HG03139 (cell line): ENCODE results near the gene SUV39H1.
"Not testable (repeated sequence)": the region's sequence is repeated elsewhere in the genome, so short reads cannot be mapped to it uniquely, and the experiment has no call there.

Experiments
- ATAC-seq: cut with Tn5 transposase; IDR thresholded peaks from one replicate; pipeline ENCODE4 v1.9.1; 2021; ENCODE audit not compliant: unreplicated experiment

The SUV39H1 gene

GRCh38 chrX:48684134-48684533, 12.4 kb upstream of the SUV39H1 start:
- ATAC-seq: no peak

- ATAC-seq: no peak
These were observed 11.1 kb upstream of the SUV39H1 start for GRCh38 chrX:48685416-48685815.

DNA sequence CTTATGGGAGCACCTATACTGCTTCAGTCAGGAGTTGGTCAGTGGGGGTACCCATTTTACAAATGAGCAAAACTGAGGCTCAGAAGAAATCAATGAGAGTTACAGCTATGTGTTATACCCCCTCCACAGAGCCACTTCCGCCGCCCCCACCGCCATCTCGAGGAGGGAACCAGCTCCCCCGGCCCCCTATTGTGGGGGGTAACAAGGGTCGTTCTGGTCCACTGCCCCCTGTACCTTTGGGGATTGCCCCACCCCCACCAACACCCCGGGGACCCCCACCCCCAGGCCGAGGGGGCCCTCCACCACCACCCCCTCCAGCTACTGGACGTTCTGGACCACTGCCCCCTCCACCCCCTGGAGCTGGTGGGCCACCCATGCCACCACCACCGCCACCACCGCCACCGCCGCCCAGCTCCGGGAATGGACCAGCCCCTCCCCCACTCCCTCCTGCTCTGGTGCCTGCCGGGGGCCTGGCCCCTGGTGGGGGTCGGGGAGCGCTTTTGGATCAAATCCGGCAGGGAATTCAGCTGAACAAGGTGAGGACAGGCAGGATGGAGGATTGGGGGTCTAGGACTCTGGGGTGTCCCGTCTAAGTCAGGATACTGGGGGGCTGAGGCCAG, 7.9 kb upstream of the SUV39H1 start:
- no peak for ATAC-seq

- no peak for ATAC-seq
These were observed 7.2 kb upstream of the SUV39H1 start for GRCh38 chrX:48689208-48689920.

GRCh38 chrX:48691746-48692145, 4.8 kb upstream of the SUV39H1 start:
- not testable (repeated sequence) for ATAC-seq

- ATAC-seq: no peak
These were observed 1.6 kb upstream of the SUV39H1 start for GRCh38 chrX:48694776-48695533.

DNA sequence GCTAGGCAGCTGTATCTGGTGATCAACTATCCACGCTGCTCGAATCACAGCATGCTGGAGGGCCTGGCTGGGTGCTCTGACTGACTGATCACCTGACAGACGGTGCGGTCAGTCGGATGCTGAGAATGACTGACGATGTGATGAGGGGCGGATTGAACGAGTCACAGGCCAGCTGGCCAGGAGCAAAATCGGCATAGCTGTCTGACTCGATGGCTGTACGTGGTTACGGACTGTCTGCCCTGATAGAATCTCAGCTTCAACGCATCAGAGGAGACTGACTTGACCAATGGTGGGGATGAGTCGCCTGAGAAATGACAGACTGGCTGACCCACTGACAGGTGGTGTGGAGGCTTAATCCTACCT, 1.0 kb upstream of the SUV39H1 start:
- no peak for ATAC-seq

DNA sequence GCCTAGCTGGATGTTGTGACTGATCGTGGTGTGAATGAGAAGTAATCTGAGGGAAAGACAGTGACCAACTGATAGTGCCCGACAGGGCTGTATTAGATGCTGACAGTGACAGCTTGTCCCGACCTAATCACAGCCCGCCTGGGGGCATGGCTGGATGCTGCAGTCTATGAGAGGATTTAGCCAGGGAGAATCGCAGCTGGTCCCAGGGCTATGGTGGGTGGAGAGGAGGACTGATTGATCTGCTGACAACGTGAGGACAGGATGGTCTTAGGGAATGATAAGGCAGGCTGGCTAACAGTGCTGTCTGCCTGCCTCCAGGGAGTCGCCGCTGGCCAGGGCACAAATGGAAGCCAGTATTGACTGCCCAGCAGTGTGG, 621 bp upstream of the SUV39H1 start:
- ATAC-seq: no peak

- ATAC-seq: peak; percentile 7
These were observed 584 bp downstream of the SUV39H1 start for GRCh38 chrX:48696909-48697727.

- ATAC-seq: no peak
These were observed 1.8 kb downstream of the SUV39H1 start for GRCh38 chrX:48698306-48698705.

DNA sequence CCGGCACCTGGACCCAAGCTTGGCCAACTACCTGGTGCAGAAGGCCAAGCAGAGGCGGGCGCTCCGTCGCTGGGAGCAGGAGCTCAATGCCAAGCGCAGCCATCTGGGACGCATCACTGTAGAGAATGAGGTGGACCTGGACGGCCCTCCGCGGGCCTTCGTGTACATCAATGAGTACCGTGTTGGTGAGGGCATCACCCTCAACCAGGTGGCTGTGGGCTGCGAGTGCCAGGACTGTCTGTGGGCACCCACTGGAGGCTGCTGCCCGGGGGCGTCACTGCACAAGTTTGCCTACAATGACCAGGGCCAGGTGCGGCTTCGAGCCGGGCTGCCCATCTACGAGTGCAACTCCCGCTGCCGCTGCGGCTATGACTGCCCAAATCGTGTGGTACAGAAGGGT, 3.7 kb downstream of the SUV39H1 start:
- no peak for ATAC-seq

DNA sequence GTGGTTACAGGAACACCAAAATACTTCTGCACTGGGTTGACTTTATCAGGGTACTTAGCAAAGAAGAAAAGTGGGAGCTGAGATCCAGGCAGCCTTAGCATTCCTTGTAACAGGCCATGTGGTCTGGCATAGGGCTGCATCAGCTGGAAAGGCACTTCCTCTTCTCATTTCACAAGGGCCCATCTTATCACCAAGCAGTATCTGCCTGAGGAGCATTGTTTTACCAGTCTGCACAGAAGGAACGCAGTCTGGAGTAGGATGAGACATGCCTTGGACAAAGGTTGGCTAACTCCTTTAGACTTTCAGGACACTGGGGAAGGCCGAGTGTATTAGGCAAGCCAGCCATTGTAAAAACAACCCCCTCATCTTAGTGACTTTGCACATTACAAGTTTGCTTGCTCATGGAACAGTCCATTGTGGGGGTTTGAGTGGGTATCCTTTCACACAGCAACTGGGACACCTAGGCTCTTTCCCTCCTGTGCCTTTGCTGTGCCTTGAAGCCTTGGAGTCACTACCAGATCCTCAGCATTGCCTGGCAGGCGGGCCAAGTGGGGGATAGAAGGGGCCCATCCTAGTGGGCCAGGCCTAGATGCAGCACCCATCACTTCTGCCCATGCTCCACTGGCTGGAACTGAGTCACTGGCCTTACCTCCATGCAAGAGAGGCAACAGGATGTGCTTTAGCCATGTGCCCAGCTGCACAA, 4.6 kb downstream of the SUV39H1 start:
- no peak for ATAC-seq

GRCh38 chrX:48702032-48702431, 5.5 kb downstream of the SUV39H1 start:
- no peak for ATAC-seq

- ATAC-seq: no peak
These were observed 6.2 kb downstream of the SUV39H1 start for GRCh38 chrX:48702716-48703115.

- ATAC-seq: no peak
These were observed 6.7 kb downstream of the SUV39H1 start for GRCh38 chrX:48703228-48703627.

DNA sequence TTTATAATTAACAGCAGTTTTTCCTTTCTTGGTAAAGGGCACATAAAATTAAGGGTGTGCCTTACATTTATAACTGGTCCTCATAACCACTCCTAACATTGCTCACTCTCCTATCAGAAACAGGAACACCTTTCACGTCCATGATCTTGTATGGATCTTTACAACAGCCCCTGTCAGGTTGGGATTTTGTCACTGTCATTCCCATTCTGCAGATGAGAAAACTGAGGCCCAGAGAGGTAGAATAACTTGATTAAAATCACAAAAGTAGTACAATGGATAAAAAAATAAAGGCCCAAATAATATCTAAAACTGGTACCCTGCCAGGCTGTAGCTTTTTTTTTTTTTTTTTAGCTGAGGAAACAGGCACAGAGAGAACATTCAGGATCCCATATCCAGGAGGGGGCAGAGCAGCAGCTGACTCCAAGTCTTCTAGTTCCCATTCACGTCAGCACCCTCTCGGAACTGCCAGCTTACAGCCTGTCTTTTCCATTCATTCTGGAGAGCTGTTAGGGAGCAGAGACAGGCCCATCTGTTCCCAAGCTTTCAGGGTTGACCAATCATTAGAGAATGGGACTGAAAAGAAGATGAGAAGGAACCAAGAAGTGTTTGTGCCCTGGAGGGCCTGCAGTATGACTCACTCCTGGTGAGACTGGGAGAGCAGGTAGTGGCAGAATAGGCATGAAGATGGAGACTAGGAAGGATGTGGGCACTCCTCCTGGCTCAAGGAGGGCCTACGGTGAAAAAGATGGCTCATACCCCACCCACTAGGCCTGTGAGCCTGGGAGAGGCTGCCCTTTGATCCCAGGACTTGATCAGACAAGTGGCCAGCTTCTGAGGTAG, 7.3 kb downstream of the SUV39H1 start:
- no peak for ATAC-seq

GRCh38 chrX:48705871-48706270, 9.3 kb downstream of the SUV39H1 start:
- no peak for ATAC-seq

DNA sequence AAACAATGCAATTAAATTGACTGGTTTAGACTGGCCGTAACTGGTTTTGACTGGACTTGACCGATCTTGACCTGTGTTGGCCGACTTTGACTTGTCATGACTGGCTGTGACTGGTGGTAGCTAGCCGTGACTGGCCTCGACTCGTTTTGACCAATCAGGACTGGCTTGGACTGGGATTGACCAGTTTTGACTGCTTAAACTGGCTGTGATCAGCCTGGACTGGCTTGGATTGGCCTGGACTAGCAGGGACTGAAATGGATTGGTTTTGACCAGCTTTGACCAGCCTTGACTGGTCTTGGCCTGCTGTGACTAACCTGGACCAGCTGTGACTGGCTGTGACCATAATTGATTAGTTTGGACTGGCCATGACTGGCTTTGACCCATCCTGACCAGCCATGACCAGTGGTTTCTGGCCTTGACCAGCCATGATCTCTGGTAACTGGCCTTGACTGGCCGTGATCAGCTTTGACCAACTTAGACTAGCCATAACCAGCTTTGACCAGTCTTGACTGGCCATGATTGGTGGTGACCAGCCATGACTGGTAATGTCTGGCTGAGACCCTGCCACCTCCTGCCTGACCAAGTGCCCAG, 13.1 kb downstream of the SUV39H1 start:
- no peak for ATAC-seq

DNA sequence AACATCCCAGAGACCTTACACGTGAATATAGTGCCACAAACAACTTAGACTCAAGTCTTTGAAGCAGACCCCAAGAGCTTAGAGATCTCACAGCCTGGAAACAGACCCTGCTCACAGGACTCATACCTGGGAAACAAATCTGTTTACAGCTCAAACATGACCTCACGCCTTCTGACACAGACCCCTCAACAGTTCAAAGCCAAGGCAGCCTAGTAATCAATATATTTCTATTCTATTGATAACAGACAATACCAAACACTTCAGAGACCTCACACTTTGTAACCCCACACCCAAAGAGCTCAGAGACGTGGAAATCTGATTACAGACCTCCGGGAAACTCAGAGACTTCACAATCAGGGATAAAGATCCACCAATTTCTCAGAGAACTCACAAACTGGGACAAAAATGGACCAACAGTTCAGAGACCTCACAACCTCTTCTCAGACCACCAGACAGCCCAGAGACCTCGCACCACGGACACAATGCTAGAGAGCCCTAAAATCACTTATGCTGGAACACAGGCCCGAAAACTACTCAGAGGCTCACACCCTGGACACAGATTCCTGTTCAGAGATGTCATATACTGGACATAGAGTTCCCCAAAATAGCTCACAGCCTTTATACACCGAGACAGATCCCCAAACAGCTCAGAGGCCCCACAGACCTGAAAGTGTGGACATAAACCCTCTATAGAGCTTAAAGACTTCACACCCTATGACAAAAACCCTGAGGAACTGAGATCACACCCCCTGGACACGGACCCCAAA, 14.8 kb downstream of the SUV39H1 start:
- no peak for ATAC-seq
